Skeletal muscle tissue (tissue), 4 donors: ENCODE data around the gene PSTPIP1. TPM values are rescaled to one million over a fixed set of nuclear protein-coding genes. Genes with fewer than 3 reads are reported as not detected.
A peak's percentile ranks its signal among the peaks of the same experiment; 100 is the strongest.

Experiments
- H3K27ac ChIP-seq: one replicate; pipeline ENCODE4 v1.7.0; 2013; ENCODE audit warnings: mild to moderate bottlenecking, low read depth, low read length, inconsistent platforms
- H3K27me3 ChIP-seq, 3 donors: one replicate each; pipeline ENCODE4 v1.7.0; 2013; ENCODE audit warnings: low read length in 3 of 3; ENCODE audit not compliant: control insufficient read depth in 3 of 3, insufficient read depth in 3 of 3
- H3K36me3 ChIP-seq, 3 donors: one replicate each; pipeline ENCODE4 v1.7.0; 2013; ENCODE audit warnings: low read length in 3 of 3; ENCODE audit not compliant: control insufficient read depth in 3 of 3, insufficient read depth in 3 of 3
- H3K4me1 ChIP-seq, 3 donors: one replicate each; pipeline ENCODE4 v1.7.0; 2013; ENCODE audit warnings: low read length in 3 of 3, mild to moderate bottlenecking in 3 of 3; ENCODE audit not compliant: control insufficient read depth in 3 of 3, insufficient read depth in 3 of 3
- H3K4me3 ChIP-seq, 3 donors: one replicate each; pipeline ENCODE4 v1.7.0; 2013; ENCODE audit warnings: low read length in 3 of 3
- H3K9ac ChIP-seq, 3 donors: one replicate each; pipeline ENCODE4 v1.7.0; 2013; ENCODE audit warnings: low read length in 3 of 3, mild to moderate bottlenecking in 3 of 3, moderate library complexity in 2 of 3, low read depth in 1 of 3
- H3K9me3 ChIP-seq, 3 donors: one replicate each; pipeline ENCODE4 v1.7.0; 2013; ENCODE audit warnings: low read length in 3 of 3; ENCODE audit not compliant: control insufficient read depth in 3 of 3
- total RNA-seq: library from RNA; depleted of rRNA; stranded (reverse); fragments of >200 nt; gene quantifications from one replicate; pipeline ENCODE4 v1.2.3, GENCODE V29; 2014
- donor health status: Osteomylitis.

PSTPIP1 gene
- total RNA-seq, 1 donor from 2014 or later, result 2.1 TPM

DNA sequence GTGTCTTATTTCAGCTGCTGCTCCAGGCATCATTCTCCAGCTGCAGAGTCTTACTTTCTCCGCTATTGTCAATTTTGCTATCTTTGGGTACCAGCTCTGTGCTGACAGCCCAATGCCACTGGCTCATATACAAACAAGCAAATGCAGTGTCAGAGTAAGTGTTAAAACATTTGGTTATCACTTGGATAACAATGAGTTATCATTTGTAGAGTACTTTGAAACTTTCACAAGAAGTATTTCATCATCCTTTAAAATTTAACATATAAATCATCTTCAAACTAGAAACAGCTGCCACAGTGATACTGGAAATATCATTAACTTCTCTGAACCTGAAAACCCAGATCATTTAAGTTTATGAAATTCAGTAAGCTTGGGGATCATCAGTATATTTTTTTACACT is 62.1 kb downstream of the PSTPIP1 start:
- peaks cover 14 to 42% (median 33%) of the 10 kb centered on the region in 3 donors for H3K4me1 ChIP-seq
- no peak overlapping the region for H3K27ac ChIP-seq
- H3K4me3 ChIP-seq, result no peak overlapping the region
- no peak overlapping the region for H3K9ac ChIP-seq
- no peaks in the 10 kb centered on the region for H3K9me3 ChIP-seq
- H3K27me3 ChIP-seq, result no peaks in the 10 kb centered on the region
- H3K36me3 ChIP-seq, result peaks cover 2 to 8% (median 6%) of the 10 kb centered on the region in 3 donors

DNA sequence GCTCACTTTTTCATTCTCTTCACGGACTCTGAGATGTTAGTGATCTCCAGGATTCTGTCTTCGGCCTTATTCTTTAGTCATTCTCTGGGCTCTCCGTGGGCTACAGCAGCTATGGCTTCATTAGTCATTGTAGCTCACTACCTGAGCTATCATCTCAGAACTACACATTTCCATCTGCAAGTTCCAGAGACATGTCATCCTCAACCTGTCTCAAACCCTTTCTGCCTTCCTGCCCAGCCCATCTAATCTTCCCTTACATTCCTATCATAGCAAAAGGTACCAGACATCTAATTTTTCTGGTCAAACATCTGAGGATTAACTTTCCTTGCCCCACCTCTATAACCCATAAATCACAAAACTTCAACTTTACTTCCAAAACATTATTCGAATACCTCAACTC is 62.8 kb downstream of the PSTPIP1 start:
- no peak overlapping the region for H3K4me3 ChIP-seq
- peaks cover 14 to 41% (median 33%) of the 10 kb centered on the region in 3 donors for H3K4me1 ChIP-seq
- no peak overlapping the region for H3K9ac ChIP-seq
- no peaks in the 10 kb centered on the region for H3K9me3 ChIP-seq
- H3K36me3 ChIP-seq, result peaks cover 0 to 2% (median under 1%) of the 10 kb centered on the region in 3 donors
- H3K27me3 ChIP-seq, result no peaks in the 10 kb centered on the region
- H3K27ac ChIP-seq, result no peak overlapping the region

GRCh38 chr15:77058468-77058867 is 63.5 kb downstream of the PSTPIP1 start:
- Histone ChIP-seq H3K36me3 (no peaks in the 10 kb centered on the region), H3K27ac (no peak overlapping the region), H3K27me3 (no peaks in the 10 kb centered on the region), H3K4me3 (no peak overlapping the region), H3K9me3 (no peaks in the 10 kb centered on the region), H3K9ac (no peak overlapping the region), H3K4me1 (peaks cover 14 to 42% (median 33%) of the 10 kb centered on the region in 3 donors)

DNA sequence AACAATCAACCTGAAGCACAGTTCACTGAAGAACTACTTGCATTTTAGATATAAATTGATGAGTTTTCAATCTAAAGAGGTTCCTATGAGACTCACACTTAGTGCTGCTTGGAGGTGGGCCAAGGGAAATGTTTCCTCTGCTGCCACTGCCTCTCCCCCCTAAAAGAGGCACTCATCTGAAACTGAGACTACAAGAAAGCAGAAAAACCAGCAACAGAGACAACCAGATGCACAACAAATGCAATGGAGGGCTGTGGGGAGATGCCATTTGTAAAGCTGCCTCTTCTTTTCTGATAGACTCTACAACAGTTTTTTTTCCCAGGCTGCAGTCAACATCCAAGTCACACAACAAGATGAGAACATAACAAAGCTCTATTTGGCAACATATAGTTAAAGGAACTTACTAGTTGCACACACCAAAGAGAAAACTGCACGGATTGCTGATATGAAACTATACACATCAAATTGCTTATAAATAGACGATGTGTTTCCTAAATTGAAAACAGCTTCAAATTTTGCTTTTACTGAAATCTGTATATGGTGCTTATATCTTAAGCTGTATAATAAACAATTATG is 64.9 kb downstream of the PSTPIP1 start:
- peak overlapping the region in 2 of 3 donors; percentile 6 to 57 for H3K9ac ChIP-seq

DNA sequence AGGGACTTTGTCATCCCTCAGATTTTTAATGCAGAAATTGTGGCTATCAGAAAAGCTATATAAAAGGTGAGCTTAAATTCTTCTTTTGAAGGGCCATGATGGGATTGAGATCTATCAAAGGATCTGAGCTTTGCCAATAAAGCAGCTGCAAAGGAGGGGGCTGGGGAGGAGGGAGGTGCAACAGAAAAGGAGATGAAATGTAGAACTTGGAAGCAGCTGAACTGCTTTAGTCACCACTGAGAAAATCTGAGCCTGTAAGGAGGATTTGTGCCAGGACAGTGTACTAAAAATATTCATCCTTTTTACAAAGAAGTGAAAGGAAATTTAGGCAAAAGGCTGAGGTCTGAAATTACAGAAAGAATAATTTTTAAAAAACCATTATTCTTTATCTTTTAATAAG is 65.6 kb downstream of the PSTPIP1 start:
- Histone ChIP-seq H3K27ac (peak overlapping the region; percentile 82), H3K36me3 (no peaks in the 10 kb centered on the region), H3K4me3 (peak overlapping the region in 1 of 3 donors; percentile 19), H3K4me1 (peaks cover 14 to 49% (median 36%) of the 10 kb centered on the region in 3 donors), H3K9ac (peak overlapping the region in 2 of 3 donors; percentile 47 to 66), H3K9me3 (no peaks in the 10 kb centered on the region), H3K27me3 (no peaks in the 10 kb centered on the region)

More for the DNA sequence above, 64.9 kb downstream of the PSTPIP1 start:
- H3K36me3 ChIP-seq, result no peaks in the 10 kb centered on the region
- H3K27ac ChIP-seq, result peak overlapping the region; percentile 82
- H3K4me1 ChIP-seq, result peaks cover 14 to 49% (median 40%) of the 10 kb centered on the region in 3 donors
- H3K4me3 ChIP-seq, result peak overlapping the region in 1 of 3 donors; percentile 26
- H3K27me3 ChIP-seq, result no peaks in the 10 kb centered on the region
- H3K9me3 ChIP-seq, result no peaks in the 10 kb centered on the region

- Histone ChIP-seq H3K9me3 (no peaks in the 10 kb centered on the region), H3K27me3 (no peaks in the 10 kb centered on the region), H3K27ac (no peak overlapping the region), H3K4me1 (peaks cover 17 to 50% (median 36%) of the 10 kb centered on the region in 3 donors), H3K4me3 (no peak overlapping the region), H3K9ac (no peak overlapping the region), H3K36me3 (no peaks in the 10 kb centered on the region)
Observed at GRCh38 chr15:77063249-77063648, 68.3 kb downstream of the PSTPIP1 start.

GRCh38 chr15:77064063-77064462 is 69.1 kb downstream of the PSTPIP1 start:
- Histone ChIP-seq H3K4me1 (peaks cover 17 to 46% (median 36%) of the 10 kb centered on the region in 3 donors), H3K27me3 (no peaks in the 10 kb centered on the region), H3K4me3 (no peak overlapping the region), H3K36me3 (no peaks in the 10 kb centered on the region), H3K9me3 (no peaks in the 10 kb centered on the region), H3K9ac (no peak overlapping the region), H3K27ac (peak overlapping the region; percentile 58)

DNA sequence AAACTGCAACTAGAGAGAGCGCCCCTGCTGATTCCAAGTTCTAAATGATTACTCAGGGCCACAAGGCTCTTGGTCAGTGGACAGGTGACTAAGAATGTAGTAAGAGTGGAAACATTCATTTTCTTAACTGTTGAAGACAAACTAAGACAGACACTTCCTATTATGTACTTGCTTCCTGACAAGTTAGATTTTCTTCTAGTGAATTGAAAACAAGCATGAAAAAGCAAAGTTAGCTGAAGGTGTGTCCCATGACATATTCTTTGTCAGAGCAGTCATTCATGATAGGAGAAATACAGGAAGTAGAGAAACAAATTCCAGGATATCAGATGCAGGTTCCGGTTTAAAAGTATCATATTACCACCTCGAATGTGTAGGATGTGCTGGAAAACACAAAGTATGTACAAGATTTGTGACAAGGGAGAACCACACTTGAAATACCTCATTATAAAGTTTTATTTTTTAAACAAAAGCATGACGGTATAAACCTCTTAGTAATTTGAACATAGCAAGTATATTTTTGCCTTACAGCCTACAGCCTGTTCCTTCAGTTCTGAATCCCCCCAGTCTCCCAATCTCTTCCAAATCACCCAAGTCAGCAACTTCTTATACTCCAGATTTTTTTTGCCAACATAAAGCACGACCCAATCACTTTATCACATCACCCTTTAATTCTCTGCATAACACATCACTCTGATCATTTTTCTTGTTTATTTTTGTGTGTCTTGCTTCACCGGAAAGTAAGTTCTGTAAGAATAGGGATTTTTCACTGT is 69.8 kb downstream of the PSTPIP1 start:
- Histone ChIP-seq H3K9ac (no peak overlapping the region), H3K27me3 (no peaks in the 10 kb centered on the region), H3K4me3 (no peak overlapping the region), H3K36me3 (no peaks in the 10 kb centered on the region), H3K27ac (peak overlapping the region; percentile 58), H3K4me1 (peaks cover 20 to 45% (median 38%) of the 10 kb centered on the region in 3 donors), H3K9me3 (no peaks in the 10 kb centered on the region)

GRCh38 chr15:77066971-77067690 is 72.2 kb downstream of the PSTPIP1 start:
- H3K9ac ChIP-seq, result no peak overlapping the region
- H3K27me3 ChIP-seq, result no peaks in the 10 kb centered on the region
- H3K4me1 ChIP-seq, result peaks cover 14 to 30% (median 29%) of the 10 kb centered on the region in 3 donors
- peak overlapping the region; percentile 15 for H3K27ac ChIP-seq
- H3K36me3 ChIP-seq, result no peaks in the 10 kb centered on the region
- H3K9me3 ChIP-seq, result no peaks in the 10 kb centered on the region
- H3K4me3 ChIP-seq, result no peak overlapping the region
